ENCODE data around the gene SARS1. TPM values are rescaled to one million over a fixed set of nuclear protein-coding genes. Genes with fewer than 3 reads are reported as not detected.

SARS1 gene
- total and polyA plus RNA-seq, 8 donors: 139 to 189 (median 145) TPM

- TF ChIP-seq CTCF (IDR thresholded peaks at IDR 0.05): no peak
- H3K36me3 ChIP-seq: no peaks in the 10 kb centered on the region
- H3K4me3 ChIP-seq: no peak overlapping the region
- H3K4me1 ChIP-seq: no peaks in the 10 kb centered on the region
- intact Hi-C loops (cut with DNase I): no loop called here
- no peaks in the 10 kb centered on the region for H3K27me3 ChIP-seq
- no peak for DNase-seq
- H3K9me3 ChIP-seq: no peaks in the 10 kb centered on the region
- ATAC-seq: no peak
- no peak overlapping the region for H3K27ac ChIP-seq
Measured at GRCh38 chr1:109206339-109206738, 7.4 kb upstream of the SARS1 start.

GRCh38 chr1:109207467-109208103 lies 6.1 kb upstream of the SARS1 start:
- Histone ChIP-seq H3K27ac (no peak overlapping the region), H3K4me3 (no peak overlapping the region), H3K36me3 (no peaks in the 10 kb centered on the region), H3K27me3 (no peaks in the 10 kb centered on the region), H3K4me1 (no peaks in the 10 kb centered on the region), H3K9me3 (no peaks in the 10 kb centered on the region)
- intact Hi-C loops (cut with DNase I): no loop called here
- ATAC-seq (no peak), DNase-seq (no peak)
- no peak for TF ChIP-seq CTCF (IDR thresholded peaks at IDR 0.05)

- intact Hi-C loops (cut with DNase I): no loop called here
- TF ChIP-seq CTCF (IDR thresholded peaks at IDR 0.05): no peak
- Histone ChIP-seq H3K27me3 (no peaks in the 10 kb centered on the region), H3K36me3 (no peaks in the 10 kb centered on the region), H3K4me1 (peaks cover 0 to 4% of the 10 kb centered on the region in 2 donors), H3K9me3 (no peaks in the 10 kb centered on the region), H3K4me3 (no peak overlapping the region), H3K27ac (no peak overlapping the region)
- no peak for ATAC-seq
- DNase-seq: no peak
Measured at GRCh38 chr1:109208394-109208793, 5.3 kb upstream of the SARS1 start.

GRCh38 chr1:109208836-109209463 lies 4.8 kb upstream of the SARS1 start:
- intact Hi-C loops (cut with DNase I): no loop called here
- Histone ChIP-seq H3K4me3 (no peak overlapping the region), H3K9me3 (no peaks in the 10 kb centered on the region), H3K36me3 (no peaks in the 10 kb centered on the region), H3K4me1 (peaks cover 0 to 5% of the 10 kb centered on the region in 2 donors), H3K27me3 (no peaks in the 10 kb centered on the region), H3K27ac (no peak overlapping the region)
- no peak for DNase-seq
- no peak for TF ChIP-seq CTCF (IDR thresholded peaks at IDR 0.05)
- no peak for ATAC-seq

GRCh38 chr1:109210058-109210457 lies 3.7 kb upstream of the SARS1 start:
- H3K27me3 ChIP-seq: no peaks in the 10 kb centered on the region
- H3K4me1 ChIP-seq: peaks cover 2 to 9% of the 10 kb centered on the region in 2 donors
- no peaks in the 10 kb centered on the region for H3K9me3 ChIP-seq
- no peaks in the 10 kb centered on the region for H3K36me3 ChIP-seq
- TF ChIP-seq CTCF (IDR thresholded peaks at IDR 0.05): no peak
- no peak overlapping the region for H3K4me3 ChIP-seq
- DNase-seq (no peak), ATAC-seq (no peak)
- no peak overlapping the region for H3K27ac ChIP-seq
- intact Hi-C loops (cut with DNase I): no loop called here

Measured in left lung (tissue), 10 donors.